ENCODE results near the gene IGSF23.

GRCh38 chr19:44641501-44642265 lies 28.3 kb downstream of the IGSF23 start:
- TF ChIP-seq SRSF1 (optimal IDR thresholded peaks at IDR 0.05; ENCODE audit: low read depth, low read length) (no peak), CTCF (CRISPR knock-in tag; IDR thresholded peaks at IDR 0.05) (no peak)
